H1 (cell line): ENCODE measurements around the gene ITGA5. TPM values are rescaled to one million over a fixed set of nuclear protein-coding genes. Genes with fewer than 3 reads are reported as not detected.

ENCODE experiments used
- CTCF ChIA-PET: fragments of 300-600 bp; sonication (Branson Sonifier 250); formaldehyde crosslinking; loops from one replicate; lab custom pipeline; 2021; ENCODE audit not compliant: partially characterized antibody; lab: Charles Lee
- POLR2A ChIA-PET: fragments of 300-600 bp; sonication (Branson Sonifier 250); formaldehyde crosslinking; loops from one replicate; lab custom pipeline; 2021; ENCODE audit warnings: inconsistent platforms; ENCODE audit not compliant: partially characterized antibody; lab: Charles Lee
- DNase-seq, 2 experiments: peaks; one replicate each; pipeline versions ENCODE4 v3.0.0 to v3.0.0-alpha.2; 2010 to 2022; ENCODE audit warnings: low spot score in 2 of 2, low read depth in 1 of 2, mixed read lengths in 1 of 2
- FAIRE-seq: peaks from 2 replicates; lab custom pipeline; 2011; peaks lifted over from hg19 to GRCh38; lab: Jason Lieb, UNC
- H2AFZ ChIP-seq: 2 replicates; pipeline ENCODE4 v1.8.1; 2012; ENCODE audit warnings: low read length, inconsistent platforms
- H2AK5ac ChIP-seq: 2 replicates; pipeline ENCODE4 v1.6.1; 2013; ENCODE audit warnings: low read depth, low read length
- H2BK120ac ChIP-seq: replicated peaks from 2 replicates; pipeline ENCODE3; 2013; ENCODE audit warnings: low read depth, low read length, inconsistent platforms
- H2BK12ac ChIP-seq: 2 replicates; pipeline ENCODE4 v1.6.1; 2013; ENCODE audit warnings: low read depth, low read length
- H2BK15ac ChIP-seq: 2 replicates; pipeline ENCODE4 v1.6.1; 2013; ENCODE audit warnings: low read length
- H2BK20ac ChIP-seq: 2 replicates; pipeline ENCODE4 v1.6.1; 2013; ENCODE audit warnings: low read length
- H2BK5ac ChIP-seq: 2 replicates; pipeline ENCODE4 v1.6.1; 2013; ENCODE audit warnings: low read depth, low read length
- H3K14ac ChIP-seq: 2 replicates; pipeline ENCODE4 v1.6.1; 2013; ENCODE audit warnings: inconsistent platforms; ENCODE audit not compliant: insufficient read length
- H3K18ac ChIP-seq: 2 replicates; pipeline ENCODE4 v1.6.1; 2013; ENCODE audit warnings: low read length; ENCODE audit errors: extremely low read depth
- H3K23ac ChIP-seq: 2 replicates; pipeline ENCODE4 v1.6.1; 2013; ENCODE audit warnings: inconsistent platforms; ENCODE audit not compliant: insufficient read length
- H3K23me2 ChIP-seq: 2 replicates; pipeline ENCODE4 v1.6.1; 2013; ENCODE audit warnings: low read depth, low read length
- H3K27ac ChIP-seq: 2 replicates; pipeline ENCODE4 v1.6.1; 2011; ENCODE audit warnings: low read depth, low read length, inconsistent platforms
- H3K27me3 ChIP-seq, 4 experiments: replicated peaks in 1 of 4; 1 replicate in 1 of 4; 2 replicates in 3 of 4; pipeline versions ENCODE4 v1.6.1 to v1.8.1; 2011 to 2013; ENCODE audit warnings: low read length in 3 of 4, mild to moderate bottlenecking in 3 of 4, inconsistent platforms in 2 of 4, mixed read lengths in 2 of 4, moderate library complexity in 1 of 4; ENCODE audit not compliant: control insufficient read depth in 3 of 4, insufficient read depth in 3 of 4; ENCODE audit errors: extremely low read depth in 1 of 4
- H3K36me3 ChIP-seq, 4 experiments: 2 replicates each; pipeline versions ENCODE4 v1.6.1 to v1.8.1; 2011 to 2013; ENCODE audit warnings: mild to moderate bottlenecking in 4 of 4, low read length in 3 of 4, moderate library complexity in 2 of 4, control low read depth in 1 of 4, inconsistent platforms in 1 of 4; ENCODE audit not compliant: insufficient read depth in 4 of 4, control insufficient read depth in 2 of 4
- H3K4ac ChIP-seq: replicated peaks from 2 replicates; pipeline ENCODE3; 2013; ENCODE audit warnings: low read length, low read depth, mixed read lengths, inconsistent platforms; ENCODE audit not compliant: insufficient read length
- H3K4me1 ChIP-seq, 4 experiments: replicated peaks in 1 of 4; 1 replicate in 1 of 4; 2 replicates in 3 of 4; pipeline versions ENCODE4 v1.6.1 to v1.8.1; 2011 to 2013; ENCODE audit warnings: low read length in 3 of 4, inconsistent platforms in 2 of 4, mixed read lengths in 1 of 4; ENCODE audit not compliant: insufficient read depth in 4 of 4, control insufficient read depth in 3 of 4
- H3K4me2 ChIP-seq, 2 experiments: 2 replicates each; pipeline versions ENCODE4 v1.6.1 to v1.8.1; 2011 to 2013; ENCODE audit warnings: low read depth in 2 of 2, low read length in 2 of 2, control low read depth in 1 of 2, inconsistent platforms in 1 of 2, mild to moderate bottlenecking in 1 of 2; ENCODE audit not compliant: insufficient read depth in 1 of 2
- H3K4me3 ChIP-seq, 4 experiments: fragments of 200-600, 300-600 bp in 1 of 4; sonication (generic), shearing (Covaris generic), sonication (Bioruptor Twin) in 1 of 4; 2 replicates each; pipeline versions ENCODE4 v1.5.1 to v1.8.1; 2011 to 2016; ENCODE audit warnings: low read length in 4 of 4, low read depth in 3 of 4, control low read depth in 2 of 4, inconsistent platforms in 2 of 4, mild to moderate bottlenecking in 2 of 4, mixed read lengths in 1 of 4, moderate library complexity in 1 of 4; ENCODE audit not compliant: insufficient read depth in 2 of 4; ENCODE audit errors: extremely low read depth in 1 of 4
- H3K56ac ChIP-seq: replicated peaks from 2 replicates; pipeline ENCODE3; 2013; ENCODE audit warnings: low read depth, mild to moderate bottlenecking, mixed read lengths, low read length, inconsistent platforms; ENCODE audit not compliant: insufficient read length
- H3K79me1 ChIP-seq: 2 replicates; pipeline ENCODE4 v1.6.1; 2013; ENCODE audit warnings: low read depth, low read length, control low read depth
- H3K79me2 ChIP-seq, 2 experiments: 2 replicates each; pipeline versions ENCODE4 v1.6.1 to v1.8.1; 2012 to 2013; ENCODE audit warnings: low read length in 2 of 2, mild to moderate bottlenecking in 2 of 2, inconsistent platforms in 1 of 2; ENCODE audit not compliant: insufficient read depth in 2 of 2, control insufficient read depth in 1 of 2
- H3K9ac ChIP-seq, 4 experiments: replicated peaks in 1 of 4; 1 replicate in 1 of 4; 2 replicates in 3 of 4; pipeline versions ENCODE4 v1.6.1 to v1.8.1; 2011 to 2013; ENCODE audit warnings: low read depth in 3 of 4, low read length in 3 of 4, control low read depth in 2 of 4, mild to moderate bottlenecking in 2 of 4, moderate library complexity in 2 of 4, inconsistent platforms in 1 of 4; ENCODE audit errors: extremely low read depth in 1 of 4
- H3K9me3 ChIP-seq, 2 experiments: 2 replicates each; pipeline versions ENCODE4 v1.6.1 to v1.8.1; 2012 to 2013; ENCODE audit warnings: mild to moderate bottlenecking in 2 of 2, moderate library complexity in 2 of 2, control low read depth in 1 of 2, inconsistent platforms in 1 of 2, low read depth in 1 of 2, low read length in 1 of 2, mixed read lengths in 1 of 2; ENCODE audit not compliant: insufficient read depth in 2 of 2
- H4K20me1 ChIP-seq, 2 experiments: replicated peaks in 1 of 2; 2 replicates each; pipeline versions ENCODE3 to v1.8.1; 2011 to 2013; ENCODE audit warnings: inconsistent platforms in 2 of 2, low read length in 2 of 2, mild to moderate bottlenecking in 1 of 2; ENCODE audit not compliant: insufficient read depth in 2 of 2, control insufficient read depth in 1 of 2
- H4K5ac ChIP-seq: 2 replicates; pipeline ENCODE4 v1.6.1; 2013; ENCODE audit warnings: low read length, low read depth, mixed read lengths, inconsistent platforms; ENCODE audit not compliant: insufficient read length
- H4K8ac ChIP-seq: 2 replicates; pipeline ENCODE4 v1.8.0; 2013; ENCODE audit warnings: mild to moderate bottlenecking, moderate library complexity, low read length, inconsistent platforms; ENCODE audit not compliant: insufficient read depth; ENCODE audit errors: extremely low read depth
- H4K91ac ChIP-seq: replicated peaks from 2 replicates; pipeline ENCODE3; 2013; ENCODE audit warnings: low read length, mixed read lengths, inconsistent platforms; ENCODE audit not compliant: insufficient read length
- CTBP2 ChIP-seq: IDR thresholded peaks from 2 replicates; pipeline ENCODE4 v1.7.0; 2011; ENCODE audit warnings: borderline replicate concordance, mild to moderate bottlenecking, moderate library complexity, mixed read lengths, low read length; ENCODE audit not compliant: insufficient read depth, insufficient read length
- SIRT6 ChIP-seq: IDR thresholded peaks from one replicate; pipeline ENCODE4 v1.7.1; 2012; ENCODE audit warnings: low read length, inconsistent platforms
- TAF7 ChIP-seq: optimal IDR thresholded peaks from 2 replicates; pipeline ENCODE3; 2011; ENCODE audit warnings: low read depth, mild to moderate bottlenecking, inconsistent platforms, low read length, moderate library complexity, borderline replicate concordance
- WGBS, 2 experiments: shearing (Covaris generic) in 1 of 2; methylation state at CpG; one replicate each; pipeline versions ENCODE4 v1.1.6 to v1.1.7; 2013 to 2015; ENCODE audit warnings: low lambda C conversion rate in 2 of 2, mixed read lengths in 2 of 2, inconsistent platforms in 1 of 2, low coverage in 1 of 2, missing lambda C conversion rate in 1 of 2; ENCODE audit not compliant: insufficient replicate concordance in 2 of 2, insufficient coverage in 1 of 2, insufficient read length in 1 of 2; ENCODE audit errors: extremely low coverage in 1 of 2, missing lambda C conversion rate in 1 of 2; 5-methylcytosine and 5-hydroxymethylcytosine counted together
- polyA plus RNA-seq, 7 experiments: library from polyadenylated mRNA; depleted of rRNA in 3 of 7; stranded (reverse) in 5 of 7; unstranded in 2 of 7; fragments of >200 nt in 5 of 7; fragments of 200-250 nt in 2 of 7; gene quantifications; 1 replicate in 5 of 7; 2 replicates in 1 of 7; 4 replicates in 1 of 7; pipeline versions ENCODE4 v1.2.1 to v1.2.3, GENCODE V29; 2011 to 2013; ENCODE audit warnings: missing spikeins in 2 of 7, mixed read lengths in 2 of 7
- total RNA-seq: library from RNA; stranded (reverse); fragmentation: NEBNext Ultra II Directional; extraction: Animal tissue kit (Norgen Biotek cat#: 25700); gene quantifications from 2 replicates; pipeline ENCODE4 v1.2.1, GENCODE V29; 2021

The ITGA5 gene
- total and polyA plus RNA-seq, 2 of the 8 experiments (the other 6 are each of a cell fraction or from before 2014, with no cell fraction given) = 11.6 to 19.4 TPM

DNA sequence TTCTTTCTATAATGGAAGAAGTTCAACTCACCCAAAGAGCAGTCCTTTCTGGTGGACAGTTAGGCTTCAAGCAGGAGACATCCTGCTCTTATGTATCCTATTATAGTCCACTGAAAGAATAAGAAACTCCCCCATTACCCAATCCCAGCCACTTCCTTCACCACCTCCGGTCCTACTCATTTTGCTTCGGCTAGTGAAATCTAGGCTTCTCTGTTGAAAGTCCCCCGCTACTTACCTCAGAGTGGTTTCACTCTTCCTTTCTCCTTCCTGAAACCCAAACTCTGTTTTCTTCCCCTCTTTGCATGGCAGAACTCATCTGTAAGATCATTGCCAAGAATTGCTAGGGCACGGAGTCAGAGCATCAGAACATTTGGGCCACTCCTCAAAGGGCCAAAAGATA lies 54.7 kb downstream of the ITGA5 start, which contains the start of gene GPR84:
Gene GPR84, minus strand, starts transcription at position 74 of the 400 bp plus-strand sequence. CDS start 635 bp downstream, outside the sequence.
- H3K14ac ChIP-seq = no peak within 1 kb of the TSS
- H3K18ac ChIP-seq = no peak within 1 kb of the TSS
- H4K5ac ChIP-seq = no peak within 1 kb of the TSS
- H2BK15ac ChIP-seq = no peak within 1 kb of the TSS
- H3K4ac ChIP-seq = no peak within 1 kb of the TSS
- H3K23me2 ChIP-seq = peaks cover 8% of the 10 kb centered on the region
- DNase-seq (no peak), FAIRE-seq (no peak)
- peaks cover 0 to 12% (median 5%) of the 10 kb centered on the region in 4 experiments; a peak in 5 of 7 replicates for H3K4me1 ChIP-seq
- H2BK120ac ChIP-seq = no peak within 1 kb of the TSS
- H3K79me1 ChIP-seq = no peaks in the 10 kb centered on the region
- no peak within 1 kb of the TSS for H3K4me2 ChIP-seq
- H3K27me3 ChIP-seq = peaks cover 0 to 12% (median 8%) of the 10 kb centered on the region in 4 experiments; a peak in 5 of 7 replicates
- no peak within 1 kb of the TSS for H4K8ac ChIP-seq
- H3K27ac ChIP-seq = no peak within 1 kb of the TSS
- H4K91ac ChIP-seq = no peak within 1 kb of the TSS
- no peaks in the 10 kb centered on the region for H3K79me2 ChIP-seq
- no peaks in the 10 kb centered on the region for H3K9me3 ChIP-seq
- no peaks in the 10 kb centered on the region for H3K36me3 ChIP-seq
- H2AFZ ChIP-seq = no peak within 1 kb of the TSS
- no peak within 1 kb of the TSS for H2BK20ac ChIP-seq
- ChIA-PET POLR2A (no interaction called here), CTCF (no interaction called here)
- H2BK5ac ChIP-seq = no peak within 1 kb of the TSS
- no peak within 1 kb of the TSS for H3K56ac ChIP-seq
- WGBS, 2 experiments = 94% methylated on average over 4 of the region's 4 CpGs; no CpG with 5 or more reads in 1 of the 2 experiments
- H3K4me3 ChIP-seq = no peak within 1 kb of the TSS
- H3K23ac ChIP-seq = no peak within 1 kb of the TSS
- no peaks in the 10 kb centered on the region for H4K20me1 ChIP-seq
- no peak within 1 kb of the TSS; the same call in 1 of the 2 replicates for H2BK12ac ChIP-seq
- H3K9ac ChIP-seq = no peak within 1 kb of the TSS
- no peak within 1 kb of the TSS for H2AK5ac ChIP-seq
- no peak for TF ChIP-seq SIRT6
- TF ChIP-seq CTBP2 = no peak
- TF ChIP-seq TAF7 = no peak
